VCaP (cell line): ENCODE data around the gene LDLR.
"Not testable (repeated sequence)": the region's sequence is repeated elsewhere in the genome, so short reads cannot be mapped to it uniquely, and the experiment has no call there.

Experiments used
- H3K27ac ChIP-seq: fragments of 450-650 bp; 2 replicates; pipeline ENCODE4 v1.5.1; 2017
- CTCF ChIP-seq: fragments of 450-650 bp; conservative IDR thresholded peaks from 2 replicates; pipeline ENCODE4 v1.5.1; 2017; ENCODE audit warnings: mild to moderate bottlenecking, moderate library complexity

LDLR gene

GRCh38 chr19:11063434-11063833, 25.8 kb upstream of the LDLR start:
- TF ChIP-seq CTCF: no peak
- no peak overlapping the region for H3K27ac ChIP-seq

GRCh38 chr19:11064831-11065303, 24.4 kb upstream of the LDLR start:
- no peak overlapping the region for H3K27ac ChIP-seq
- TF ChIP-seq CTCF: no peak

- no peak overlapping the region for H3K27ac ChIP-seq
Measured at GRCh38 chr19:11066326-11066725, 22.9 kb upstream of the LDLR start.

GRCh38 chr19:11067356-11068113, 21.7 kb upstream of the LDLR start:
- no peak overlapping the region for H3K27ac ChIP-seq
- no peak for TF ChIP-seq CTCF

More at GRCh38 chr19:11066326-11066725, 22.9 kb upstream of the LDLR start:
- no peak for TF ChIP-seq CTCF

- H3K27ac ChIP-seq: no peak overlapping the region
- TF ChIP-seq CTCF: no peak
Measured at GRCh38 chr19:11069561-11069960, 19.7 kb upstream of the LDLR start.

GRCh38 chr19:11070123-11070522, 19.1 kb upstream of the LDLR start:
- TF ChIP-seq CTCF: no peak
- no peak overlapping the region for H3K27ac ChIP-seq

GRCh38 chr19:11073568-11073967, 15.7 kb upstream of the LDLR start:
- TF ChIP-seq CTCF: no peak
- H3K27ac ChIP-seq: no peak overlapping the region

- H3K27ac ChIP-seq: not testable (repeated sequence)
Measured at GRCh38 chr19:11076792-11077191, 12.5 kb upstream of the LDLR start.
